Measurements from ENCODE around the gene SYT8.

DNA sequence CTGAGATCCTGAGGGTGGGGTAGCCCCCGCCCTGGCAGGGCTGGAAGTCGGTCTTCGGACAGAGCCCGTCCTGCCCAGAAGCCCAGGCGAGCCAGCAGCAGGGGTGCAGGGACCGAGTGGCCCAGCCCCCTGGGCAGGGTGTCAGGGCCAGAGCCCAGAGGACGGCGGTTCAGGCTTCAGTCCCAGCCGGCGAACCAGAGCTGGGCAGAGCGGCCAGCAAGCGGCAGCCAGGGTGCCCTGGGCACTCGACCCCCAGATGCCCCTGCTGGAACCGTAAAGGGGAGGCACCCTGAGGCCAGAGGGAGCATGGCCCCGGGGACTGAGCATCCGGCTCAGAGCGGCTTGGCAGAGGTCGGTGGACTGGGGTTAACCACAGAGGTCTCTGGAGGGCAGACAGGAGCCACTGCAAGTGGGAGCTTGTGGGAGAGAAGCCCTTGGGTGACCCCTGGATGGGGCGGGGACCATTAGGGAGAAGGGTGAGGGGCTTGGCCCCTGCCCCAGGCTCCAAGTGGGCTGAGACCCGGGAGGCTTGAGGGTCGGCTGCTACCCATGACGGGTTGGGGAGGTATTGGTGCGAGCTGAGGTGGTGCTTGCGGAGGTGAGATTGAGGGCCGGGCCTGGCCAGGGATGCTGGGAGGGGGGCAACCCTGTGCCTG lies 34.0 kb downstream of the SYT8 start:
- TF ChIP-seq CTCF (IDR thresholded peaks at IDR 0.05; ENCODE audit: low read depth, low read length, poor library complexity, severe bottlenecking) (no peak), EZH2phosphoT487 (IDR thresholded peaks at IDR 0.05; ENCODE audit: borderline replicate concordance, low read length) (no peak)

Measured in DOHH2 (cell line).